Upper lobe of left lung (tissue), 6 donors: ENCODE results near the gene HBD. TPM values are rescaled to one million over a fixed set of nuclear protein-coding genes. Genes with fewer than 3 reads are reported as not detected.

ENCODE experiments used
- ATAC-seq, 2 donors: fragments of 200-7000 bp; cut with Tn5 transposase; one replicate each; pipeline ENCODE4 v1.9.1; 2022; ENCODE audit warnings: mild to moderate bottlenecking in 2 of 2, moderate library complexity in 2 of 2; ENCODE audit not compliant: low FRiP score in 2 of 2
- DNase-seq, 2 donors: peaks; one replicate each; pipeline ENCODE4 v3.0.0-alpha.2; 2019 to 2020
- H3K27ac ChIP-seq, 4 donors: fragments of 200-600 bp; sonication (generic); one replicate each; pipeline ENCODE4 v1.5.1; 2016 to 2019
- H3K27me3 ChIP-seq, 4 donors: fragments of 200-600 bp; sonication (generic); one replicate each; pipeline ENCODE4 v1.5.1; 2017 to 2019
- H3K36me3 ChIP-seq, 4 donors: fragments of 200-600 bp; sonication (generic); one replicate each; pipeline ENCODE4 v1.5.1; 2016 to 2019
- H3K4me1 ChIP-seq, 4 donors: fragments of 200-600 bp; sonication (generic); one replicate each; pipeline ENCODE4 v1.5.1; 2018 to 2019
- H3K4me3 ChIP-seq, 4 donors: fragments of 200-600 bp; sonication (generic); one replicate each; pipeline ENCODE4 v1.5.1; 2017 to 2019; ENCODE audit warnings: mild to moderate bottlenecking in 2 of 4, moderate library complexity in 1 of 4
- H3K9me3 ChIP-seq, 4 donors: fragments of 200-600 bp; sonication (generic); one replicate each; pipeline ENCODE4 v1.5.1; 2018 to 2019
- CTCF ChIP-seq, 6 experiments: fragments of 450-650 bp in 4 of 6; fragments of 200-600 bp in 2 of 6; sonication (generic) in 2 of 6; IDR thresholded peaks; one replicate each; pipeline ENCODE4 v1.5.1; 2016 to 2019; ENCODE audit warnings: antibody characterized with exemption in 6 of 6
- EP300 ChIP-seq, 4 donors: sonication (generic); formaldehyde crosslinking; IDR thresholded peaks; one replicate each; pipeline ENCODE4 v1.5.1; 2017; ENCODE audit warnings: antibody characterized with exemption in 4 of 4, control low read depth in 2 of 4
- POLR2A ChIP-seq, 4 donors: fragments of 450-650 bp; IDR thresholded peaks; one replicate each; pipeline ENCODE4 v1.5.1; 2016 to 2017; ENCODE audit warnings: antibody characterized with exemption in 4 of 4, mild to moderate bottlenecking in 2 of 4
- POLR2AphosphoS5 ChIP-seq, 2 donors: sonication (generic); formaldehyde crosslinking; IDR thresholded peaks; one replicate each; pipeline ENCODE4 v1.5.1; 2017; ENCODE audit warnings: antibody characterized with exemption in 2 of 2
- WGBS, 2 donors: methylation state at CpG; one replicate each; pipeline ENCODE4 v1.1.5; 2017 to 2018; 5-methylcytosine and 5-hydroxymethylcytosine counted together
- total RNA-seq, 6 donors: library from RNA; depleted of rRNA in 4 of 6; stranded (reverse); fragments of >200 nt in 4 of 6; gene quantifications; one replicate each; pipeline versions ENCODE4 v1.1.0 to v1.2.1, GENCODE V29; 2016 to 2021
- donor health status: DM: no; HTN: no; CAD: no; lungs with moderate emphysema.
- donor health status: DM: no; HTN: yes; CAD: no; lungs with severe emphysema.

HBD gene
- total RNA-seq, 6 donors from 2014 or later, result 7.2 TPM; not detected in 5

GRCh38 chr11:5223146-5223545 is 11.1 kb downstream of the HBD start:
- DNase-seq (peak in 1 of 2 donors; percentile 37), ATAC-seq (no peak)
- H3K9me3 ChIP-seq, result no peaks in the 10 kb centered on the region
- H3K27me3 ChIP-seq, result no peaks in the 10 kb centered on the region
- no peaks in the 10 kb centered on the region for H3K36me3 ChIP-seq
- no peak for TF ChIP-seq EP300 (IDR thresholded peaks at IDR 0.05)
- no peak for TF ChIP-seq POLR2A (IDR thresholded peaks at IDR 0.05)
- no peak for TF ChIP-seq CTCF (IDR thresholded peaks at IDR 0.05)
- TF ChIP-seq POLR2AphosphoS5 (IDR thresholded peaks at IDR 0.05), result no peak
- no peak overlapping the region for H3K4me3 ChIP-seq
- no peak overlapping the region for H3K27ac ChIP-seq
- 93 to 94% methylated on average over 6 of the region's 6 CpGs for WGBS, 2 donors
- H3K4me1 ChIP-seq, result no peaks in the 10 kb centered on the region

DNA sequence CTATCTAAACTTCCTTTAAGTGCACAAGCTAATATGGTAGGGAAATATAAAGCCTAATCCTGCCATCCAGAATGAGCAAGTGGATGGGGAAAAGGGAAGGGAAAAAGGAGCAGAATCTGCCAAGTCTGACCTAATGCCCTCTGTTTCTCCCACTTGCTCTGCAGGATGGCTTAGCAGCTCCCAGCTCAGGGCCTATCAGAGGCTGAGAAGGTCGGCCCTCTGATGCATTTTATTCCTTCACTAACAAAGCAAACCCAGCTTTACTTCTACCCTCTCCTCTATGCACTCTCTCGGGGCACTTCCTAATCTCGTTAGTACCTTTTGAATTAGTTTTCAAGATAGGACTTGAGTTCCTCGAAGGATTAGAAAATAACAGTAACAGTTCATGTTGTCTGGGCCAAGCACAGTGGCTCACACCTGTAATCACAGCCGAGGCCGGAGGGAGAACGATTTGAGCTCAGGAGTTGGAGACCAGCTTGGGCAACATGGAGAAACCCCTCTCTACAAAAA is 23.9 kb downstream of the HBD start:
- Histone ChIP-seq H3K27me3 (no peaks in the 10 kb centered on the region), H3K36me3 (no peaks in the 10 kb centered on the region), H3K4me1 (no peaks in the 10 kb centered on the region), H3K9me3 (no peaks in the 10 kb centered on the region), H3K4me3 (no peak overlapping the region), H3K27ac (no peak overlapping the region)
- no peak for ATAC-seq
- no peak for DNase-seq
- WGBS, 2 donors, result 62% methylated on average over 7 of the region's 7 CpGs
- TF ChIP-seq POLR2AphosphoS5 (IDR thresholded peaks at IDR 0.05), result no peak
- TF ChIP-seq CTCF (IDR thresholded peaks at IDR 0.05), result no peak
- TF ChIP-seq POLR2A (IDR thresholded peaks at IDR 0.05), result no peak
- no peak for TF ChIP-seq EP300 (IDR thresholded peaks at IDR 0.05)

DNA sequence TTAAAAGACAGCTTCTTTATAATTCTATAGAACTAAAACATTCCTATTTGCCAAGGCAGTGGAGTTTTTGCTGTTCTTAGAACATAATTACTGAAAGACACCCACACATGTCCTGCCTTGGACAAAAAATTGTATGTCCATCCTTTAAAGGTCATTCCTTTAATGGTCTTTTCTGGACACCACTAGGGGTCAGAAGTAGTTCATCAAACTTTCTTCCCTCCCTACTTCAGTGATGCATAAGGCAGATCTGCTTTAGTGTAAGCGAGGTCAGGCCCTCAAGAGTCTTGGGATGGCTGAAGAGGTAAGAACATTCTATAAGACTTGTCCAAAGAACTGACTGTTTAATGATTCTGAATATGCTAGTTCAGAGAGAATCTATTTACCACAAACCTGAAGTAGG is 29.5 kb downstream of the HBD start:
- WGBS, 2 donors, result 20 to 22% methylated on average over 1 of the region's 1 CpG
- H3K4me3 ChIP-seq, result no peak overlapping the region
- H3K36me3 ChIP-seq, result no peaks in the 10 kb centered on the region
- TF ChIP-seq POLR2AphosphoS5 (IDR thresholded peaks at IDR 0.05) (no peak), POLR2A (IDR thresholded peaks at IDR 0.05) (no peak), CTCF (IDR thresholded peaks at IDR 0.05) (peak in 4 of 6 experiments; percentile 7 to 40 (median 30)), EP300 (IDR thresholded peaks at IDR 0.05) (no peak)
- no peak overlapping the region for H3K27ac ChIP-seq
- ATAC-seq (peak in 1 of 2 donors; percentile 56), DNase-seq (no peak)
- no peaks in the 10 kb centered on the region for H3K9me3 ChIP-seq
- H3K4me1 ChIP-seq, result no peaks in the 10 kb centered on the region
- H3K27me3 ChIP-seq, result no peaks in the 10 kb centered on the region

- ATAC-seq, result no peak
- 82 to 85% methylated on average over 2 of the region's 2 CpGs for WGBS, 2 donors
- Histone ChIP-seq H3K36me3 (no peaks in the 10 kb centered on the region), H3K4me1 (no peaks in the 10 kb centered on the region), H3K27ac (no peak overlapping the region), H3K4me3 (no peak overlapping the region), H3K27me3 (no peaks in the 10 kb centered on the region), H3K9me3 (no peaks in the 10 kb centered on the region)
- no peak for TF ChIP-seq CTCF (IDR thresholded peaks at IDR 0.05)
- no peak for TF ChIP-seq POLR2AphosphoS5 (IDR thresholded peaks at IDR 0.05)
- no peak for TF ChIP-seq POLR2A (IDR thresholded peaks at IDR 0.05)
- no peak for TF ChIP-seq EP300 (IDR thresholded peaks at IDR 0.05)
- DNase-seq, result no peak
These were observed 30.9 kb downstream of the HBD start for GRCh38 chr11:5203366-5203765.

GRCh38 chr11:5200582-5200981 is 33.7 kb downstream of the HBD start, which contains the start of gene OR51V1:
OR51V1 (minus strand) TSS chr11:5200682; CDS start chr11:5200682, 0 bp downstream.
- WGBS, 2 donors, result 65 to 70% methylated on average over 1 of the region's 1 CpG
- no peak within 1 kb of the TSS for H3K27ac ChIP-seq
- no peaks in the 10 kb centered on the region for H3K4me1 ChIP-seq
- no peaks in the 10 kb centered on the region for H3K27me3 ChIP-seq
- H3K9me3 ChIP-seq, result no peaks in the 10 kb centered on the region
- H3K36me3 ChIP-seq, result no peaks in the 10 kb centered on the region
- no peak for TF ChIP-seq EP300 (IDR thresholded peaks at IDR 0.05)
- no peak for TF ChIP-seq CTCF (IDR thresholded peaks at IDR 0.05)
- no peak for TF ChIP-seq POLR2A (IDR thresholded peaks at IDR 0.05)
- TF ChIP-seq POLR2AphosphoS5 (IDR thresholded peaks at IDR 0.05), result no peak
- ATAC-seq (no peak), DNase-seq (no peak)
- H3K4me3 ChIP-seq, result no peak within 1 kb of the TSS
